GM12878 (cell line): ENCODE results near the gene USF1. TPM values are rescaled to one million over a fixed set of nuclear protein-coding genes. Genes with fewer than 3 reads are reported as not detected.
A peak's percentile ranks its signal among the peaks of the same experiment; 100 is the strongest.

Experiments used
- ATAC-seq: fragments of 200-7000 bp; cut with Tn5 transposase; 3 replicates; pipeline ENCODE4 v1.9.1; 2020; ENCODE audit warnings: mild to moderate bottlenecking, moderate library complexity
- BruUV-seq: library from RNA; stranded (reverse); fragments of 400-500 nt; replicated peaks from 2 replicates; lab custom pipeline; 2021; lab: Mats Ljungman, UMichigan
- CTCF ChIA-PET: fragments of 300-600 bp; sonication (Branson Sonifier 250); formaldehyde crosslinking; extraction: SDS; loops from one replicate; lab custom pipeline; 2021; ENCODE audit warnings: inconsistent platforms; lab: Yijun Ruan, JAX
- POLR2A ChIA-PET: fragments of 350-600 bp; formaldehyde crosslinking; extraction: SDS; loops from one replicate; lab custom pipeline; 2021; ENCODE audit warnings: inconsistent platforms; lab: Charles Lee
- RAD21 ChIA-PET: fragments of 300-600 bp; sonication (Branson Sonifier 250); formaldehyde crosslinking; loops from one replicate; lab custom pipeline; 2023; ENCODE audit warnings: antibody characterized with exemption; ENCODE audit not compliant: unreplicated experiment; lab: Charles Lee
- SMC1A ChIA-PET: fragments of 300-600 bp; sonication (Branson Sonifier 250); formaldehyde crosslinking; loops from one replicate; lab custom pipeline; 2023; ENCODE audit not compliant: unreplicated experiment, uncharacterized antibody; lab: Charles Lee
- DNase-seq: peaks from one replicate; pipeline ENCODE4 v3.0.0-alpha.2; 2011; ENCODE audit warnings: low read depth, low spot score
- FAIRE-seq: peaks from 3 replicates; lab custom pipeline; 2011; peaks lifted over from hg19 to GRCh38; lab: Jason Lieb, UNC
- H2AFZ ChIP-seq: 2 replicates; pipeline ENCODE4 v1.6.0; 2011; ENCODE audit warnings: low read depth, low read length, control low read depth; ENCODE audit not compliant: control insufficient read depth
- H3K27ac ChIP-seq: 2 replicates; pipeline ENCODE4 v1.5.1; 2011; ENCODE audit warnings: control low read depth; ENCODE audit not compliant: control insufficient read depth, insufficient read depth
- H3K27me3 ChIP-seq, 2 experiments: replicated peaks in 1 of 2; 2 replicates each; pipeline versions ENCODE4 v1.6.0 to v1.6.1; 2011; ENCODE audit warnings: low read length in 1 of 2; ENCODE audit not compliant: control insufficient read depth in 2 of 2, insufficient read depth in 2 of 2
- H3K36me3 ChIP-seq, 2 experiments: 2 replicates each; pipeline ENCODE4 v1.5.1; 2011; ENCODE audit warnings: low read length in 1 of 2; ENCODE audit not compliant: control insufficient read depth in 2 of 2, insufficient read depth in 2 of 2
- H3K4me1 ChIP-seq: 2 replicates; pipeline ENCODE4 v1.6.1; 2011; ENCODE audit warnings: mild to moderate bottlenecking, low read length, moderate library complexity, mixed read lengths; ENCODE audit not compliant: control insufficient read depth, insufficient read depth
- H3K4me2 ChIP-seq: 2 replicates; pipeline ENCODE4 v1.6.0; 2011; ENCODE audit warnings: control low read depth; ENCODE audit not compliant: control insufficient read depth, insufficient read depth
- H3K4me3 ChIP-seq: fragments of 200-600 bp; sonication (generic); 2 replicates; pipeline ENCODE4 v1.5.1; 2016
- H3K79me2 ChIP-seq: 2 replicates; pipeline ENCODE4 v1.6.0; 2011; ENCODE audit warnings: low read length; ENCODE audit not compliant: control insufficient read depth, insufficient read depth
- H3K9ac ChIP-seq: 2 replicates; pipeline ENCODE4 v1.8.0; 2011; ENCODE audit warnings: low read length, control low read depth, mixed read lengths; ENCODE audit not compliant: control insufficient read depth, insufficient read depth
- H3K9me3 ChIP-seq: replicated peaks from 3 replicates; pipeline ENCODE4 v1.5.1; 2011; ENCODE audit warnings: mild to moderate bottlenecking, low read length; ENCODE audit not compliant: control insufficient read depth, insufficient read depth
- H4K20me1 ChIP-seq: 2 replicates; pipeline ENCODE4 v1.6.0; 2011; ENCODE audit not compliant: control insufficient read depth, insufficient read depth
- BACH1 ChIP-seq: fragments of 450-650 bp; IDR thresholded peaks from 2 replicates; pipeline ENCODE4 v1.6.1; 2017; ENCODE audit warnings: mild to moderate bottlenecking, borderline replicate concordance
- BCL11A ChIP-seq: IDR thresholded peaks from 2 replicates; pipeline ENCODE4 v1.6.1; 2011; ENCODE audit warnings: low read depth, low read length
- BRCA1 ChIP-seq: IDR thresholded peaks from 2 replicates; pipeline ENCODE4 v1.6.1; 2011; ENCODE audit warnings: low read depth, low read length, improper control_type of control experiment
- CEBPZ ChIP-seq: fragments of 150-350 bp; IDR thresholded peaks from 2 replicates; pipeline ENCODE4 v1.6.1; 2016; ENCODE audit warnings: low read depth, low read length
- NR2F1 ChIP-seq: fragments of 450-650 bp; conservative IDR thresholded peaks from 2 replicates; pipeline ENCODE4 v1.6.1; 2017; ENCODE audit warnings: mild to moderate bottlenecking
- RELA ChIP-seq: fragments of 450-650 bp; IDR thresholded peaks from 2 replicates; pipeline ENCODE4 v1.8.0; 2014; ENCODE audit warnings: borderline replicate concordance; ENCODE audit not compliant: partially characterized antibody
- SIX5 ChIP-seq: IDR thresholded peaks from 2 replicates; pipeline ENCODE4 v1.6.1; 2011; ENCODE audit warnings: mild to moderate bottlenecking, low read depth, low read length, moderate library complexity; ENCODE audit not compliant: severe bottlenecking
- SMAD1 ChIP-seq: fragments of 450-650 bp; IDR thresholded peaks from 2 replicates; pipeline ENCODE4 v1.6.1; 2018; ENCODE audit warnings: mild to moderate bottlenecking, low read depth; ENCODE audit not compliant: partially characterized antibody
- TAF1 ChIP-seq: IDR thresholded peaks from 2 replicates; pipeline ENCODE4 v1.6.1; 2011; ENCODE audit warnings: mild to moderate bottlenecking, low read depth, low read length, borderline replicate concordance
- TCF3 ChIP-seq: IDR thresholded peaks from 2 replicates; pipeline ENCODE4 v1.6.1; 2012; ENCODE audit warnings: low read depth, mild to moderate bottlenecking, low read length, borderline replicate concordance; ENCODE audit not compliant: insufficient read depth
- WGBS: methylation state at CpG from one replicate; pipeline ENCODE4 v1.1.6; 2016; ENCODE audit warnings: low lambda C conversion rate; ENCODE audit not compliant: insufficient replicate concordance, insufficient coverage; ENCODE audit errors: missing lambda C conversion rate; 5-methylcytosine and 5-hydroxymethylcytosine counted together
- in situ Hi-C: fragments of 300-500 bp; cut with MboI; formaldehyde crosslinking; loops from 9 replicates; pipeline ENCODE4 v1.14.3; 2018; ENCODE audit warnings: mixed read lengths
- intact Hi-C: fragments of 100-400 bp; cut with micrococcal nuclease; formaldehyde crosslinking; loops from one replicate; pipeline ENCODE4 v1.14.2; 2022; ENCODE audit not compliant: unreplicated experiment
- polyA plus RNA-seq, 11 experiments: library from polyadenylated mRNA; depleted of rRNA in 4 of 11; unstranded in 6 of 11; stranded (reverse) in 5 of 11; fragments of >200 nt; fragmentation: Nextera tagmentation in 4 of 11; fragmentation: Illumina TruSeq in 1 of 11; extraction: Ambion mirVana in 4 of 11; extraction: Trizol in 1 of 11; gene quantifications; 1 replicate in 1 of 11; 2 replicates in 10 of 11; pipeline versions ENCODE4 v1.2.1 to v1.2.3, GENCODE V29; 2011 to 2016; ENCODE audit warnings: inconsistent platforms in 2 of 11, missing spikeins in 2 of 11, low read depth in 1 of 11
- total RNA-seq, 4 experiments: library from RNA; depleted of rRNA in 3 of 4; stranded (reverse); fragments of >200 nt in 3 of 4; fragmentation: Illumina TruSeq in 1 of 4; extraction: Trizol in 1 of 4; gene quantifications; 2 replicates each; pipeline versions ENCODE4 v1.2.1 to v1.2.3, GENCODE V29; 2013 to 2021
- TF ChIP-seq, protein P1 (sequence below): fragments of 450-650 bp; IDR thresholded peaks from 2 replicates; pipeline ENCODE4 v1.6.1; 2016; ENCODE audit warnings: mild to moderate bottlenecking
- TF ChIP-seq, protein P2 (sequence below): fragments of 450-650 bp; formaldehyde crosslinking; IDR thresholded peaks from 2 replicates; pipeline ENCODE4 v1.4.0; 2020; ENCODE audit warnings: mild to moderate bottlenecking, moderate library complexity

Gene USF1
- total and polyA plus RNA-seq, 10 of the 15 experiments (the other 5 are each of a cell fraction or from before 2014, with no cell fraction given): 9.4 to 92.1 (median 53.5) TPM

DNA sequence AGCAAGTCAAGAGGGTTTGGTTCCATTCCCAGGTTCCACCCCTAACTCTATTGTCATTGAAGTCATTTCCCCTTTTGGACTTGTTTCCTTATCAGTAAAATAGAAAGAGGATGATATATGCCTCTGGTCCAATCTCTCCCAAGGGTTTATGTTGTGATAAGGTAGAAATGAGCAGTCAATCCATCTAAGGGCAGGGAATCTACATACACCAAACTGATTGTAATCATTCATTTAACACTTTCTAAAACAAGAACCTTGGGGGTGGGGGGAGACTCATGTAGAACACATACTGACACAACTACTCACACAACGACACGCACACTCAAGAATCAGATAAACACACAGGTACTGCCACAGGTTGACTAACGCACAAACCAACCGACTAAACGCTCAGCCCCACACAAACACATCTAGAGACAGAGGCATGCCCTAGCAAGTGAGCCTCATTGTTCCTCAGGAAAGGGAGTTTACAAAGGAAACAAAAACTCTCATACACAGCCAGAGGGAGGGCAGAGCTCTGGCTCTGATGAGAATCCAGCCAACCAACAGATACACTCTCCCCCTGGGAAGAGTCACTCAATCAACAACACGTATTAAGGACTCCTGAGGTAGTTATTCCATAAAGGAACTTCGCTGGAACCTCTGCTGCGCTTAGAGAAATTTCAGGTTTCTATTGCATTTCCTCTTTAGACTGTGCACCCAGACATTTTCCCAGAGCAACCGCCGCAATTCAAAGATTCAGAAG is 25.9 kb downstream of the USF1 start:
- ChIA-PET SMC1A (interaction anchor here (0.6 to 4.2 kb wide), 15 partner anchors 7 to 77 kb away, joined by 3 to 23 read pairs (median 6); partner anchors contain the start of genes ARHGAP30, KLHDC9 and USF1), RAD21 (interaction anchor here (1.2 to 4.4 kb wide), 6 partner anchors 18 to 77 kb away, joined by 3 to 40 read pairs (median 18); partner anchors contain the start of genes ARHGAP30, ITLN2, KLHDC9 and TSTD1), CTCF (interaction anchor here (1.1 to 3.4 kb wide), 9 partner anchors 8 to 375 kb away, joined by 3 to 18 read pairs (median 8); partner anchors contain the start of genes ARHGAP30, TSTD1 and USF1), POLR2A (interaction anchor here (0.6 to 2.8 kb wide), 12 partner anchors 9 to 264 kb away, joined by 3 to 36 read pairs (median 4); partner anchors contain the start of genes ARHGAP30, TSTD1 and USF1)
- Histone ChIP-seq H3K4me3 (peak overlapping the region; percentile 75), H3K4me2 (peak overlapping the region; percentile 88), H4K20me1 (no peaks in the 10 kb centered on the region), H3K27ac (peak overlapping the region; percentile 33), H2AFZ (peak overlapping the region; percentile 83), H3K4me1 (peaks cover 19% of the 10 kb centered on the region), H3K36me3 (no peaks in the 10 kb centered on the region), H3K79me2 (peaks cover 34% of the 10 kb centered on the region), H3K9me3 (no peaks in the 10 kb centered on the region), H3K27me3 (no peaks in the 10 kb centered on the region), H3K9ac (peak overlapping the region; percentile 57)
- no TSS peak for BruUV-seq
- no peak for DNase-seq
- in situ Hi-C loops (no loop called here), intact Hi-C loops (no loop called here)
- 62% methylated on average over 10 of the region's 10 CpGs for WGBS
- ATAC-seq: peak; percentile 16
- FAIRE-seq: peak; percentile 70
- TF ChIP-seq BCL11A (no peak), TCF3 (0 out of 2 replicates have a peak, but pooled peaks have one; percentile 20), SMAD1 (no peak), TAF1 (no peak), RELA (no peak), SIX5 (no peak), BRCA1 (no peak), BACH1 (no peak), CEBPZ (no peak), NR2F1 (no peak)
- TF ChIP-seq, protein P1, sequence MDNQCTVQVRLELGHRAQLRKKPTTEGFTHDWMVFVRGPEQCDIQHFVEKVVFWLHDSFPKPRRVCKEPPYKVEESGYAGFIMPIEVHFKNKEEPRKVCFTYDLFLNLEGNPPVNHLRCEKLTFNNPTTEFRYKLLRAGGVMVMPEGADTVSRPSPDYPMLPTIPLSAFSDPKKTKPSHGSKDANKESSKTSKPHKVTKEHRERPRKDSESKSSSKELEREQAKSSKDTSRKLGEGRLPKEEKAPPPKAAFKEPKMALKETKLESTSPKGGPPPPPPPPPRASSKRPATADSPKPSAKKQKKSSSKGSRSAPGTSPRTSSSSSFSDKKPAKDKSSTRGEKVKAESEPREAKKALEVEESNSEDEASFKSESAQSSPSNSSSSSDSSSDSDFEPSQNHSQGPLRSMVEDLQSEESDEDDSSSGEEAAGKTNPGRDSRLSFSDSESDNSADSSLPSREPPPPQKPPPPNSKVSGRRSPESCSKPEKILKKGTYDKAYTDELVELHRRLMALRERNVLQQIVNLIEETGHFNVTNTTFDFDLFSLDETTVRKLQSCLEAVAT: no peak
- TF ChIP-seq, protein P2, sequence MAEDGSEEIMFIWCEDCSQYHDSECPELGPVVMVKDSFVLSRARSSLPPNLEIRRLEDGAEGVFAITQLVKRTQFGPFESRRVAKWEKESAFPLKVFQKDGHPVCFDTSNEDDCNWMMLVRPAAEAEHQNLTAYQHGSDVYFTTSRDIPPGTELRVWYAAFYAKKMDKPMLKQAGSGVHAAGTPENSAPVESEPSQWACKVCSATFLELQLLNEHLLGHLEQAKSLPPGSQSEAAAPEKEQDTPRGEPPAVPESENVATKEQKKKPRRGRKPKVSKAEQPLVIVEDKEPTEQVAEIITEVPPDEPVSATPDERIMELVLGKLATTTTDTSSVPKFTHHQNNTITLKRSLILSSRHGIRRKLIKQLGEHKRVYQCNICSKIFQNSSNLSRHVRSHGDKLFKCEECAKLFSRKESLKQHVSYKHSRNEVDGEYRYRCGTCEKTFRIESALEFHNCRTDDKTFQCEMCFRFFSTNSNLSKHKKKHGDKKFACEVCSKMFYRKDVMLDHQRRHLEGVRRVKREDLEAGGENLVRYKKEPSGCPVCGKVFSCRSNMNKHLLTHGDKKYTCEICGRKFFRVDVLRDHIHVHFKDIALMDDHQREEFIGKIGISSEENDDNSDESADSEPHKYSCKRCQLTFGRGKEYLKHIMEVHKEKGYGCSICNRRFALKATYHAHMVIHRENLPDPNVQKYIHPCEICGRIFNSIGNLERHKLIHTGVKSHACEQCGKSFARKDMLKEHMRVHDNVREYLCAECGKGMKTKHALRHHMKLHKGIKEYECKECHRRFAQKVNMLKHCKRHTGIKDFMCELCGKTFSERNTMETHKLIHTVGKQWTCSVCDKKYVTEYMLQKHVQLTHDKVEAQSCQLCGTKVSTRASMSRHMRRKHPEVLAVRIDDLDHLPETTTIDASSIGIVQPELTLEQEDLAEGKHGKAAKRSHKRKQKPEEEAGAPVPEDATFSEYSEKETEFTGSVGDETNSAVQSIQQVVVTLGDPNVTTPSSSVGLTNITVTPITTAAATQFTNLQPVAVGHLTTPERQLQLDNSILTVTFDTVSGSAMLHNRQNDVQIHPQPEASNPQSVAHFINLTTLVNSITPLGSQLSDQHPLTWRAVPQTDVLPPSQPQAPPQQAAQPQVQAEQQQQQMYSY: no peak
